Measurements from ENCODE around the gene ADPGK.
A peak's percentile ranks its signal among the peaks of the same experiment; 100 is the strongest.

The ADPGK gene

DNA sequence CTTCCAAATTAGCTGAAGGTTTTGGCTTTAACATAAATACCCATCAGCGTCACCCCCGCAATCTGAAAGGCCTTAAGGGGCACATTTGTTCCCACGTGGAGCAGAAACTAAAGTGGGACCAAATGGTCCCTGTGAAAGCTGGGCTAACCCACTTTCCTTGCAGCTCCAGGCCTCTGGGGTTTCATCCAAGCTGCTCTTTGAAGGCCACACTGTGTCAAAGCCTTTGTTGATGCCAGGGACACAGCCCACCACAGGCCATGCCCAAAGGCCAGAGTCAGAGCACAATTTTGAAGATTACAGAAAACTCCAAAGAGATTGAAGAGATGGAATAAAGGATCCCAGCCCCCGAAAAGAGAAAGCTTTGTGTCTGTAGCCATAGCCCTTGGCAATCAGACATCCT, 2.7 kb upstream of the ADPGK start:
- Mint-ChIP-seq H3K36me3 (ENCODE audit: insufficient read depth) (peaks cover 19% of the 10 kb centered on the region), H3K27me3 (no peaks in the 10 kb centered on the region), H3K4me3 (no peak overlapping the region), H3K4me1 (peaks cover 34% of the 10 kb centered on the region), H3K27ac (ENCODE audit: low read depth) (peak overlapping the region; percentile 75), H3K9me3 (no peaks in the 10 kb centered on the region)
- DNase-seq (ENCODE audit: low spot score in 2 of 2) = no peak
- no peak for ATAC-seq (replicated peaks; ENCODE audit: extremely low read depth, poor library complexity, severe bottlenecking)

DNA sequence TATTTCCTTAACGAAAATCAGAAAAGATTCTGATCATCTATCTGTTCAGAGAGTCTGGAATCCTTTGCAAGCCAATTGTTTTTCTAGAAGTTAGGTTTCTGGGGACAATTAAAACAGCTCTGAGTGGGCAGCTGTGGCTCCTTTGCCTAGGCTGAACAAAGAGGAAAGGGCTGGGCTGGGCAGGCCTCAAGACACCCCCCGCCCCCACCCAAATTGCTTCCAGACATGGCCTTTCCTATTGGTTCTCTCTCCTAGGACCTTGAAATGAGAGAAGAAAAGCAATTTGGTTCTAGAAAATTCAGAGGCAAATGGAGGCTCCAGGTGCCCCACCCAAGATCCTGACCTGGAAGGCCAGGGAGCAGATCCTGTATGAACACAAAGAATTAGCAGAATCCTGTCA, 2.3 kb upstream of the ADPGK start:
- ATAC-seq (replicated peaks; ENCODE audit: extremely low read depth, poor library complexity, severe bottlenecking) (no peak), DNase-seq (ENCODE audit: low spot score in 2 of 2) (no peak)
- H3K4me1 Mint-ChIP-seq = peaks cover 38% of the 10 kb centered on the region
- H3K9me3 Mint-ChIP-seq = no peaks in the 10 kb centered on the region
- peak overlapping the region; percentile 93 for H3K27ac Mint-ChIP-seq (ENCODE audit: low read depth)
- no peaks in the 10 kb centered on the region for H3K27me3 Mint-ChIP-seq
- no peak overlapping the region for H3K4me3 Mint-ChIP-seq
- H3K36me3 Mint-ChIP-seq (ENCODE audit: insufficient read depth) = peaks cover 23% of the 10 kb centered on the region

DNA sequence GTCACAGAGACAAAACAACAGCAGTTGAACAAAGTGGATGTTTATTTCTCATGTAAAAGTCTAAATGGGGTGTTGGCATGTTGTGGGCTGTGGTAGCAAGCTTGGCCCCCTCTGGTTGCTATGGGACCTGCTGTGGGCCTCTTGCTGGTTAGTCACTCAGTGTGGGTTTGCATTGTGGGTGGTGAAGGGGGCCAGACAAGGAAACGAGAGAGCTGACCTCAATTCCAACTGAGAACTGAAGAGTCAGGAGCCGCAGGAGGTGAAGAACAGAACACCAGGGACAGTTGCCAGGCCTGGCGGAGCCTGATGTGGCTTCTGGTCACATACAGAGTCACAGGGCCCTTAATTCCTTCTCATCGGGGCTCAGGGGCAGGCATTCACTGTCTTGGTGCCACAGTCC, 1.9 kb upstream of the ADPGK start:
- Mint-ChIP-seq H3K27me3 (no peaks in the 10 kb centered on the region), H3K36me3 (ENCODE audit: insufficient read depth) (peaks cover 24% of the 10 kb centered on the region), H3K27ac (ENCODE audit: low read depth) (peak overlapping the region; percentile 93), H3K9me3 (no peaks in the 10 kb centered on the region), H3K4me3 (peak overlapping the region; percentile 86), H3K4me1 (peaks cover 42% of the 10 kb centered on the region)
- DNase-seq (ENCODE audit: low spot score in 2 of 2) = peak in 1 of 2 donors; percentile 44
- ATAC-seq (replicated peaks; ENCODE audit: extremely low read depth, poor library complexity, severe bottlenecking) = no peak

GRCh38 chr15:72784456-72784876, 908 bp upstream of the ADPGK start:
- ATAC-seq (replicated peaks; ENCODE audit: extremely low read depth, poor library complexity, severe bottlenecking) (peak; percentile 30), DNase-seq (ENCODE audit: low spot score in 2 of 2) (no peak)
- Mint-ChIP-seq H3K27me3 (no peaks in the 10 kb centered on the region), H3K4me3 (peak overlapping the region; percentile 86), H3K9me3 (no peaks in the 10 kb centered on the region), H3K27ac (ENCODE audit: low read depth) (peak overlapping the region; percentile 93), H3K4me1 (peaks cover 51% of the 10 kb centered on the region), H3K36me3 (ENCODE audit: insufficient read depth) (peaks cover 29% of the 10 kb centered on the region)

DNA sequence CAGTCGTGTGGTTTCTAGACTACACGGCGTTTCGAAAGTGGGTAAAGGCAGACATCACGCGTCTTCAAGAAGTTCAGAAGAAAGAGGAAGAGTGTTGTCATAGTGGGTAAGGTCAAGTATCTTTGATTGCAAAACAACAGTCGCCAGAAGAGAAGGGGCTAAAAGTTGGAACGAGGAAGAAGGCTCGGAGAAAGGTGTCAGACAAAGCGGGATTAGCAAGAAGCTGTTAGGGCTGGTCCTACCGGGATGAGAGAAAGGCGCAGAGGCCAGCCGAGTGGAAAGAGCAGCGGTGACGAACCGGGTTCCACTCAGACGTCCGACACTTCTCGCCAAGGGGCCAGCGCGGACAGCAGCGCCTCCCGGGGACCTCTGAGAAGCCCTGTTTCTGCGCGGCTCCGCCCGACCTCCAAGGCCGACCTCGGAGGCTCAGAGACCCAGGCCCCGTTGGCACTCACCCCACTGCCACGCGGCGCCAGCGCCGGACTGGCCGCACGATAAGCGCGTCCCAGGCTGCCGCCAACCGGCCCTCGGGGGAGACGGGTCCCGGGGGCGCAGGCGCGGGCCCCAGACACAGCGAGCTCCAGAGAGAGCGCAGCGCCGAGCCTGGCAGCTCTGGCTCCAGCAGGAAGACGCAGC, 436 bp downstream of the ADPGK start:
- Mint-ChIP-seq H3K27me3 (no peaks in the 10 kb centered on the region), H3K4me3 (peak overlapping the region; percentile 86), H3K36me3 (ENCODE audit: insufficient read depth) (peaks cover 36% of the 10 kb centered on the region), H3K27ac (ENCODE audit: low read depth) (peak overlapping the region; percentile 93), H3K9me3 (no peaks in the 10 kb centered on the region), H3K4me1 (peaks cover 62% of the 10 kb centered on the region)
- ATAC-seq (replicated peaks; ENCODE audit: extremely low read depth, poor library complexity, severe bottlenecking) (peak; percentile 34), DNase-seq (ENCODE audit: low spot score in 2 of 2) (peak in 1 of 2 donors; percentile 29)

GRCh38 chr15:72782274-72783003, 1.1 kb downstream of the ADPGK start:
- Mint-ChIP-seq H3K4me1 (peaks cover 62% of the 10 kb centered on the region), H3K27me3 (no peaks in the 10 kb centered on the region), H3K27ac (ENCODE audit: low read depth) (peak overlapping the region; percentile 93), H3K9me3 (no peaks in the 10 kb centered on the region), H3K36me3 (ENCODE audit: insufficient read depth) (peaks cover 39% of the 10 kb centered on the region), H3K4me3 (peak overlapping the region; percentile 86)
- no peak for ATAC-seq (replicated peaks; ENCODE audit: extremely low read depth, poor library complexity, severe bottlenecking)
- no peak for DNase-seq (ENCODE audit: low spot score in 2 of 2)

DNA sequence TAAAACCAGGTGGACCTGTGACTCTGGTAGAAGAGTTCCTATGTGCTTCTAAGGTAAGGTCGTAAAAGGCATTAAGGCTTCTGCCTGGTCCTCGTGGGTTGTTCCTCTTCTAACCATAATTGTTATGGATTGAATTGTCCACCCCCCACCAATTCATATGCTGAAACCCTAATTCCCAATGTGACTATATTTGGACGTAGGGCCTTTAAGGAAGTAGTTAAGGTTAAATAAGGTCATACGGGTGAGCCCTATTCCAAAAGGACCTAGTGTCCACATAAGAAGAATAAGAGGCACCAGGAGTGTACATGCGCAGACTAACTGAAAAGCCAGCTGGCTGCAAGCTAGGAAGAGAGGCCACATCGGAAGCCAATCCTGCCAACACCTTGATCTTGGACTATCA, 1.9 kb downstream of the ADPGK start:
- Mint-ChIP-seq H3K27ac (ENCODE audit: low read depth) (peak overlapping the region; percentile 93), H3K4me1 (peaks cover 61% of the 10 kb centered on the region), H3K27me3 (no peaks in the 10 kb centered on the region), H3K9me3 (no peaks in the 10 kb centered on the region), H3K4me3 (peak overlapping the region; percentile 86), H3K36me3 (ENCODE audit: insufficient read depth) (peaks cover 39% of the 10 kb centered on the region)
- ATAC-seq (replicated peaks; ENCODE audit: extremely low read depth, poor library complexity, severe bottlenecking) (no peak), DNase-seq (ENCODE audit: low spot score in 2 of 2) (no peak)

GRCh38 chr15:72778796-72779195, 4.8 kb downstream of the ADPGK start:
- DNase-seq (ENCODE audit: low spot score in 2 of 2) (no peak), ATAC-seq (replicated peaks; ENCODE audit: extremely low read depth, poor library complexity, severe bottlenecking) (no peak)
- Mint-ChIP-seq H3K27ac (ENCODE audit: low read depth) (no peak overlapping the region), H3K4me3 (no peak overlapping the region), H3K9me3 (no peaks in the 10 kb centered on the region), H3K36me3 (ENCODE audit: insufficient read depth) (peaks cover 40% of the 10 kb centered on the region), H3K27me3 (no peaks in the 10 kb centered on the region), H3K4me1 (peaks cover 44% of the 10 kb centered on the region)

GRCh38 chr15:72774696-72775383, 8.7 kb downstream of the ADPGK start:
- Mint-ChIP-seq H3K4me1 (peaks cover 31% of the 10 kb centered on the region), H3K27me3 (no peaks in the 10 kb centered on the region), H3K4me3 (no peak overlapping the region), H3K9me3 (no peaks in the 10 kb centered on the region), H3K36me3 (ENCODE audit: insufficient read depth) (peaks cover 38% of the 10 kb centered on the region), H3K27ac (ENCODE audit: low read depth) (no peak overlapping the region)
- no peak for ATAC-seq (replicated peaks; ENCODE audit: extremely low read depth, poor library complexity, severe bottlenecking)
- DNase-seq (ENCODE audit: low spot score in 2 of 2) = no peak

GRCh38 chr15:72771329-72771725, 12.2 kb downstream of the ADPGK start:
- H3K36me3 Mint-ChIP-seq (ENCODE audit: insufficient read depth) = peaks cover 48% of the 10 kb centered on the region
- no peak for ATAC-seq (replicated peaks; ENCODE audit: extremely low read depth, poor library complexity, severe bottlenecking)
- no peak overlapping the region for H3K4me3 Mint-ChIP-seq
- H3K27ac Mint-ChIP-seq (ENCODE audit: low read depth) = peak overlapping the region; percentile 33
- peaks cover 16% of the 10 kb centered on the region for H3K4me1 Mint-ChIP-seq
- no peaks in the 10 kb centered on the region for H3K27me3 Mint-ChIP-seq
- H3K9me3 Mint-ChIP-seq = peaks cover 5% of the 10 kb centered on the region
- DNase-seq (ENCODE audit: low spot score in 2 of 2) = no peak

DNA sequence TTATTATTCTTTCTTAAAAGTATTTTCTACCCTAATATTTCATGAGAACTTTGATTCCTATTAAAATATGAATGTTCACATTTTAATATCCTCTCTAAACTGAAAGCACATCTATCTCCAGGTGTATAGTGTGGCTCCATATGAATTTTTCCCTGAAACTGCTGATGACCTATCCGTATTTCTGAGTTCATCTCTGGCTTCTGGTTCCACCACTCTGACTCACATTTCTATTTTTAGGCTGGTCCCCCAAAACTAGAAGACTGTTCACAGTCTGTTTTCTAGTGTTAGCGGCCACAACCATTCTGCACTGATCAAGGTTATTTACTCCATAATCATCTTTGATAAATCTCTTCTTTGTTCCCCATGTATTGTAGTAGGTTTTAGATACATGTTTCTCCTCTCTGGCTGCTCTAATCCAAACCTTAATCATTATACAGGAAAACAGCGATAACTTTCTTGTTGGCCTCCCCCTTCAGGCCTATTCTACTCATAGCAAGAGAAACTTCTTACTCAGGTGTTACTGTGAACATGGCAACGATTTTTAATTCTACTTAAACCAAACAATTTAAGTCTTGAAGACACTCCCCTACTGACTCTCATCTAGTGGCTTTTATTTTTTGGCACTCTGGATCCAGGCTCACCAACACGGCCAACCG, 12.8 kb downstream of the ADPGK start:
- ATAC-seq (replicated peaks; ENCODE audit: extremely low read depth, poor library complexity, severe bottlenecking) (no peak), DNase-seq (ENCODE audit: low spot score in 2 of 2) (no peak)
- H3K36me3 Mint-ChIP-seq (ENCODE audit: insufficient read depth) = peaks cover 51% of the 10 kb centered on the region
- peak overlapping the region; percentile 33 for H3K27ac Mint-ChIP-seq (ENCODE audit: low read depth)
- H3K9me3 Mint-ChIP-seq = peaks cover 5% of the 10 kb centered on the region
- H3K4me3 Mint-ChIP-seq = no peak overlapping the region
- H3K4me1 Mint-ChIP-seq = peaks cover 16% of the 10 kb centered on the region
- no peaks in the 10 kb centered on the region for H3K27me3 Mint-ChIP-seq

GRCh38 chr15:72766780-72767179, 16.8 kb downstream of the ADPGK start:
- H3K36me3 Mint-ChIP-seq (ENCODE audit: insufficient read depth) = peaks cover 55% of the 10 kb centered on the region
- no peak overlapping the region for H3K4me3 Mint-ChIP-seq
- H3K27me3 Mint-ChIP-seq = no peaks in the 10 kb centered on the region
- H3K27ac Mint-ChIP-seq (ENCODE audit: low read depth) = no peak overlapping the region
- ATAC-seq (replicated peaks; ENCODE audit: extremely low read depth, poor library complexity, severe bottlenecking) (no peak), DNase-seq (ENCODE audit: low spot score in 2 of 2) (no peak)
- peaks cover 5% of the 10 kb centered on the region for H3K9me3 Mint-ChIP-seq
- H3K4me1 Mint-ChIP-seq = peaks cover 17% of the 10 kb centered on the region

All from central memory CD8-positive, alpha-beta T cell (primary cell).